HEK293 (cell line): ENCODE measurements around the gene XIRP1.

Experiments used
- GLIS2 ChIP-seq: fragments of 450-650 bp; formaldehyde crosslinking; IDR thresholded peaks from 2 replicates; pipeline ENCODE4 v1.5.1; 2016; ENCODE audit warnings: missing biosample characterization, missing genetic modification characterization
- KLF8 ChIP-seq: fragments of 450-650 bp; formaldehyde crosslinking; IDR thresholded peaks from 2 replicates; pipeline ENCODE4 v1.5.1; 2016; ENCODE audit warnings: missing biosample characterization, missing genetic modification characterization
- RBAK ChIP-seq: fragments of 450-650 bp; formaldehyde crosslinking; IDR thresholded peaks from 2 replicates; pipeline ENCODE4 v1.5.1; 2016; ENCODE audit warnings: missing biosample characterization, missing genetic modification characterization
- SCRT1 ChIP-seq: fragments of 450-650 bp; formaldehyde crosslinking; IDR thresholded peaks from 2 replicates; pipeline ENCODE4 v1.5.1; 2016; ENCODE audit warnings: missing biosample characterization, missing genetic modification characterization, borderline replicate concordance
- ZBTB17 ChIP-seq: fragments of 450-650 bp; formaldehyde crosslinking; IDR thresholded peaks from 2 replicates; pipeline ENCODE4 v1.5.1; 2016; ENCODE audit warnings: missing biosample characterization, missing genetic modification characterization
- ZBTB8A ChIP-seq: fragments of 450-650 bp; formaldehyde crosslinking; IDR thresholded peaks from 2 replicates; pipeline ENCODE4 v1.5.1; 2016; ENCODE audit warnings: missing biosample characterization, missing genetic modification characterization
- ZEB2 ChIP-seq: fragments of 450-650 bp; formaldehyde crosslinking; IDR thresholded peaks from 2 replicates; pipeline ENCODE4 v1.5.1; 2016; ENCODE audit warnings: missing biosample characterization, missing genetic modification characterization
- ZNF19 ChIP-seq: fragments of 450-650 bp; formaldehyde crosslinking; IDR thresholded peaks from 2 replicates; pipeline ENCODE4; 2016; ENCODE audit warnings: missing biosample characterization, missing genetic modification characterization, low read depth
- ZNF214 ChIP-seq: fragments of 450-650 bp; formaldehyde crosslinking; IDR thresholded peaks from 2 replicates; pipeline ENCODE4 v1.5.1; 2017; ENCODE audit warnings: missing biosample characterization, mild to moderate bottlenecking, missing genetic modification characterization, borderline replicate concordance
- ZNF239 ChIP-seq: fragments of 450-650 bp; formaldehyde crosslinking; IDR thresholded peaks from 2 replicates; pipeline ENCODE4 v1.5.1; 2016; ENCODE audit warnings: missing biosample characterization, missing genetic modification characterization
- ZNF394 ChIP-seq: fragments of 450-650 bp; formaldehyde crosslinking; IDR thresholded peaks from 2 replicates; pipeline ENCODE4 v1.5.1; 2016; ENCODE audit warnings: missing biosample characterization, missing genetic modification characterization, mild to moderate bottlenecking, moderate library complexity, borderline replicate concordance
- ZNF48 ChIP-seq: fragments of 450-650 bp; formaldehyde crosslinking; IDR thresholded peaks from 2 replicates; pipeline ENCODE4 v1.5.1; 2016; ENCODE audit warnings: missing biosample characterization, missing genetic modification characterization
- ZNF510 ChIP-seq: fragments of 450-650 bp; formaldehyde crosslinking; IDR thresholded peaks from 2 replicates; pipeline ENCODE4 v1.5.1; 2018; ENCODE audit warnings: mild to moderate bottlenecking, missing genetic modification characterization, missing biosample characterization; ENCODE audit not compliant: insufficient replicate concordance
- ZNF548 ChIP-seq: fragments of 450-650 bp; formaldehyde crosslinking; IDR thresholded peaks from 2 replicates; pipeline ENCODE4 v1.5.1; 2016; ENCODE audit warnings: missing biosample characterization, missing genetic modification characterization
- ZNF549 ChIP-seq: fragments of 450-650 bp; IDR thresholded peaks from 2 replicates; pipeline ENCODE4 v1.5.1; 2018; ENCODE audit warnings: missing biosample characterization, missing genetic modification characterization, mild to moderate bottlenecking, inconsistent platforms, moderate library complexity
- ZNF600 ChIP-seq: fragments of 450-650 bp; formaldehyde crosslinking; IDR thresholded peaks from 2 replicates; pipeline ENCODE4 v1.5.1; 2016; ENCODE audit warnings: missing biosample characterization, missing genetic modification characterization
- ZNF626 ChIP-seq: fragments of 450-650 bp; sonication (Bioruptor Pico); formaldehyde crosslinking; IDR thresholded peaks from 2 replicates; pipeline ENCODE4 v1.5.1; 2018; ENCODE audit warnings: missing biosample characterization, missing genetic modification characterization, inconsistent platforms
- ZNF747 ChIP-seq: fragments of 450-650 bp; formaldehyde crosslinking; IDR thresholded peaks from 2 replicates; pipeline ENCODE4 v1.5.1; 2016; ENCODE audit warnings: missing biosample characterization, missing genetic modification characterization
- ZNF777 ChIP-seq: fragments of 450-650 bp; formaldehyde crosslinking; IDR thresholded peaks from 2 replicates; pipeline ENCODE4 v1.5.1; 2017; ENCODE audit warnings: missing biosample characterization, missing genetic modification characterization, borderline replicate concordance
- ZNF785 ChIP-seq: fragments of 450-650 bp; formaldehyde crosslinking; IDR thresholded peaks from 2 replicates; pipeline ENCODE4 v1.5.1; 2016; ENCODE audit warnings: missing biosample characterization, missing genetic modification characterization
- TF ChIP-seq, protein P1 (sequence below): fragments of 450-650 bp; formaldehyde crosslinking; IDR thresholded peaks from 2 replicates; pipeline ENCODE4 v1.5.1; 2016; ENCODE audit warnings: missing biosample characterization, missing genetic modification characterization, low read depth
- TF ChIP-seq, protein P2 (sequence below): fragments of 450-650 bp; formaldehyde crosslinking; IDR thresholded peaks from 2 replicates; pipeline ENCODE4; 2016; ENCODE audit warnings: missing biosample characterization, missing genetic modification characterization
- TF ChIP-seq, protein P3 (sequence below): fragments of 450-650 bp; formaldehyde crosslinking; IDR thresholded peaks from 2 replicates; pipeline ENCODE4 v1.5.1; 2017; ENCODE audit warnings: missing biosample characterization, missing genetic modification characterization
- TF ChIP-seq, protein P4 (sequence below): fragments of 450-650 bp; formaldehyde crosslinking; IDR thresholded peaks from 2 replicates; pipeline ENCODE4 v1.5.1; 2016; ENCODE audit warnings: missing biosample characterization, missing genetic modification characterization
- TF ChIP-seq, protein P5 (sequence below): fragments of 450-650 bp; formaldehyde crosslinking; optimal IDR thresholded peaks from 2 replicates; pipeline ENCODE3; 2016; ENCODE audit warnings: missing biosample characterization, mild to moderate bottlenecking, missing genetic modification characterization
- TF ChIP-seq, protein P6 (sequence below): fragments of 450-650 bp; formaldehyde crosslinking; conservative IDR thresholded peaks from 2 replicates; pipeline ENCODE4 v1.5.1; 2016; ENCODE audit warnings: low read depth, missing biosample characterization, missing genetic modification characterization

The XIRP1 gene

DNA sequence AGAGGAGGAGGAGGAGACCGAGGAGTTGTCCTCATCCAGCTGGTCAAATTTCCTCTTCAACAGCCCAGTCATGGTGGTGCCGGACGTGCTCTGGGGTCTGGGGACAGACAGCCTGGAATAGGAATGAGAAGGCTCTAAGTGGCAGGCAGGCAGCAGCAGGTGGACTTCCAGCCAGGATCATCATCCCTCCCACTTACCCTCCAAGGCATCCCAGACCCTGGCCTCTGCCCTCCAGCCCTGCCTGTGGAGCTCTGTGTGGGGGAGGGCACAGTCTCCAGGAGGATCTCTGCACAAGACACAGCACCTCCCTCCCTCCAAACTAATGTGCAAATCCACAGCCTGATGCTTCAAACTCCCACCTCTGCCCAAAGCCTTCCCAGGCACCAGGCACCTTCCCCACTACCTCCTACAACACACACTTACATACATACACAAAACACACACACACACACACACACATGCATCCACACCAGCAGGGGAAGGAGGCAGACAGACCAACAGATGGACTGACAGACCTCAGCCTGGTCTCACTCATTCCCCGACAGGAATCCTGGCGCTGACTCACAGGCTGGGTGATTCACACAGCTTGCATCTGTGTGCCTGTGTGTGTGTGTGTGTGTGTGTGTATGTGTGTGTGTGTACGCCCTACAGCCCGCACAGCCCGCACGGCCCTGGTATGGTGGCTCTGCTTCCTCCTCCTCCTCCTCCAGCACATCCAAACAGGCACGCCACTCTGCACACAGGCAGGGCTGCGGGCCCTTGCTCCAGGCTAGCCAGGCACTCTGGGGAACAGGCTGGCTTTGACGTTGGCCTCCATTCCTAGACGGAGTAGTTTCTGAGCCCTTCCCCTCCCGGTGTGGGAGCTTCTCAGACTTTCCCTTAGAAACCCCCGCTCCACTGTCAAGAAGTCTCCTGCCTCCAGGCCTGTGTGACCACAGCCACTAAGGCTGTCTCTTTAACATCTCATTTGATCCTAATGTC, 45.5 kb downstream of the XIRP1 start (continued):
- no peak for TF ChIP-seq ZNF214
- no peak for TF ChIP-seq ZNF510
- TF ChIP-seq, protein P1, sequence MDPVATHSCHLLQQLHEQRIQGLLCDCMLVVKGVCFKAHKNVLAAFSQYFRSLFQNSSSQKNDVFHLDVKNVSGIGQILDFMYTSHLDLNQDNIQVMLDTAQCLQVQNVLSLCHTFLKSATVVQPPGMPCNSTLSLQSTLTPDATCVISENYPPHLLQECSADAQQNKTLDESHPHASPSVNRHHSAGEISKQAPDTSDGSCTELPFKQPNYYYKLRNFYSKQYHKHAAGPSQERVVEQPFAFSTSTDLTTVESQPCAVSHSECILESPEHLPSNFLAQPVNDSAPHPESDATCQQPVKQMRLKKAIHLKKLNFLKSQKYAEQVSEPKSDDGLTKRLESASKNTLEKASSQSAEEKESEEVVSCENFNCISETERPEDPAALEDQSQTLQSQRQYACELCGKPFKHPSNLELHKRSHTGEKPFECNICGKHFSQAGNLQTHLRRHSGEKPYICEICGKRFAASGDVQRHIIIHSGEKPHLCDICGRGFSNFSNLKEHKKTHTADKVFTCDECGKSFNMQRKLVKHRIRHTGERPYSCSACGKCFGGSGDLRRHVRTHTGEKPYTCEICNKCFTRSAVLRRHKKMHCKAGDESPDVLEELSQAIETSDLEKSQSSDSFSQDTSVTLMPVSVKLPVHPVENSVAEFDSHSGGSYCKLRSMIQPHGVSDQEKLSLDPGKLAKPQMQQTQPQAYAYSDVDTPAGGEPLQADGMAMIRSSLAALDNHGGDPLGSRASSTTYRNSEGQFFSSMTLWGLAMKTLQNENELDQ (tag by site-specific recombination) = no peak
- TF ChIP-seq, protein P2, sequence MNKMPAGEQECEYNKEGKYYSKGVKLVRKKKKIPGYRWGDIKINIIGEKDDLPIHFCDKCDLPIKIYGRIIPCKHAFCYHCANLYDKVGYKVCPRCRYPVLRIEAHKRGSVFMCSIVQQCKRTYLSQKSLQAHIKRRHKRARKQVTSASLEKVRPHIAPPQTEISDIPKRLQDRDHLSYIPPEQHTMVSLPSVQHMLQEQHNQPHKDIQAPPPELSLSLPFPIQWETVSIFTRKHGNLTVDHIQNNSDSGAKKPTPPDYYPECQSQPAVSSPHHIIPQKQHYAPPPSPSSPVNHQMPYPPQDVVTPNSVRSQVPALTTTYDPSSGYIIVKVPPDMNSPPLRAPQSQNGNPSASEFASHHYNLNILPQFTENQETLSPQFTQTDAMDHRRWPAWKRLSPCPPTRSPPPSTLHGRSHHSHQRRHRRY (tag by site-specific recombination) = no peak
- TF ChIP-seq RBAK = 0 out of 2 replicates have a peak, but pooled peaks have one; percentile 10
- TF ChIP-seq ZNF548 (tag by site-specific recombination) = no peak
- TF ChIP-seq ZNF394 (tag by site-specific recombination) = peak; percentile 53; the same call in 1 of the 2 replicates
- peak; percentile 83 for TF ChIP-seq ZNF600 (tag by site-specific recombination)
- TF ChIP-seq ZBTB8A (tag by site-specific recombination) = peak; percentile 32
- TF ChIP-seq ZNF239 = no peak
- TF ChIP-seq, protein P3, sequence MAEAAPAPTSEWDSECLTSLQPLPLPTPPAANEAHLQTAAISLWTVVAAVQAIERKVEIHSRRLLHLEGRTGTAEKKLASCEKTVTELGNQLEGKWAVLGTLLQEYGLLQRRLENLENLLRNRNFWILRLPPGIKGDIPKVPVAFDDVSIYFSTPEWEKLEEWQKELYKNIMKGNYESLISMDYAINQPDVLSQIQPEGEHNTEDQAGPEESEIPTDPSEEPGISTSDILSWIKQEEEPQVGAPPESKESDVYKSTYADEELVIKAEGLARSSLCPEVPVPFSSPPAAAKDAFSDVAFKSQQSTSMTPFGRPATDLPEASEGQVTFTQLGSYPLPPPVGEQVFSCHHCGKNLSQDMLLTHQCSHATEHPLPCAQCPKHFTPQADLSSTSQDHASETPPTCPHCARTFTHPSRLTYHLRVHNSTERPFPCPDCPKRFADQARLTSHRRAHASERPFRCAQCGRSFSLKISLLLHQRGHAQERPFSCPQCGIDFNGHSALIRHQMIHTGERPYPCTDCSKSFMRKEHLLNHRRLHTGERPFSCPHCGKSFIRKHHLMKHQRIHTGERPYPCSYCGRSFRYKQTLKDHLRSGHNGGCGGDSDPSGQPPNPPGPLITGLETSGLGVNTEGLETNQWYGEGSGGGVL (tag by site-specific recombination) = peak; percentile 90
- TF ChIP-seq GLIS2 (tag by site-specific recombination) = no peak; the same call in 1 of the 2 replicates
- no peak for TF ChIP-seq ZNF19 (tag by site-specific recombination)
- TF ChIP-seq ZNF785 (tag by site-specific recombination) = no peak
- peak; percentile 32; the same call in 1 of the 2 replicates for TF ChIP-seq KLF8 (tag by site-specific recombination)
- peak; percentile 40; the same call in 1 of the 2 replicates for TF ChIP-seq ZBTB17
- no peak for TF ChIP-seq ZNF549 (tag by site-specific recombination)
- TF ChIP-seq, protein P4, sequence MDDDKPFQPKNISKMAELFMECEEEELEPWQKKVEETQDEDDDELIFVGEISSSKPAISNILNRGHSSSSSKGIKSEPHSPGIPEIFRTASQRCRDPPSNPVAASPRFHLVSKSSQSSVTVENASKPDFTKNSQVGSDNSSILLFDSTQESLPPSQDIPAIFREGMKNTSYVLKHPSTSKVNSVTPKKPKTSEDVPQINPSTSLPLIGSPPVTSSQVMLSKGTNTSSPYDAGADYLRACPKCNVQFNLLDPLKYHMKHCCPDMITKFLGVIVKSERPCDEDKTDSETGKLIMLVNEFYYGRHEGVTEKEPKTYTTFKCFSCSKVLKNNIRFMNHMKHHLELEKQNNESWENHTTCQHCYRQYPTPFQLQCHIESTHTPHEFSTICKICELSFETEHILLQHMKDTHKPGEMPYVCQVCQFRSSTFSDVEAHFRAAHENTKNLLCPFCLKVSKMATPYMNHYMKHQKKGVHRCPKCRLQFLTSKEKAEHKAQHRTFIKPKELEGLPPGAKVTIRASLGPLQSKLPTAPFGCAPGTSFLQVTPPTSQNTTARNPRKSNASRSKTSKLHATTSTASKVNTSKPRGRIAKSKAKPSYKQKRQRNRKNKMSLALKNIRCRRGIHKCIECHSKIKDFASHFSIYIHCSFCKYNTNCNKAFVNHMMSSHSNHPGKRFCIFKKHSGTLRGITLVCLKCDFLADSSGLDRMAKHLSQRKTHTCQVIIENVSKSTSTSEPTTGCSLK (tag by site-specific recombination) = no peak
- peak; percentile 56 for TF ChIP-seq ZEB2 (tag by site-specific recombination)
- TF ChIP-seq, protein P5, sequence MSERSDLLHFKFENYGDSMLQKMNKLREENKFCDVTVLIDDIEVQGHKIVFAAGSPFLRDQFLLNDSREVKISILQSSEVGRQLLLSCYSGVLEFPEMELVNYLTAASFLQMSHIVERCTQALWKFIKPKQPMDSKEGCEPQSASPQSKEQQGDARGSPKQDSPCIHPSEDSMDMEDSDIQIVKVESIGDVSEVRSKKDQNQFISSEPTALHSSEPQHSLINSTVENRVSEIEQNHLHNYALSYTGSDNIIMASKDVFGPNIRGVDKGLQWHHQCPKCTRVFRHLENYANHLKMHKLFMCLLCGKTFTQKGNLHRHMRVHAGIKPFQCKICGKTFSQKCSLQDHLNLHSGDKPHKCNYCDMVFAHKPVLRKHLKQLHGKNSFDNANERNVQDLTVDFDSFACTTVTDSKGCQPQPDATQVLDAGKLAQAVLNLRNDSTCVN (tag by site-specific recombination) = no peak
- no peak for TF ChIP-seq ZNF48 (tag by site-specific recombination)
- TF ChIP-seq ZNF626 (tag by site-specific recombination) = no peak
- TF ChIP-seq ZNF777 = no peak
- no peak for TF ChIP-seq ZNF747 (tag by site-specific recombination)
- peak; percentile 15; the same call in 1 of the 2 replicates for TF ChIP-seq SCRT1 (tag by site-specific recombination)
- TF ChIP-seq, protein P6, sequence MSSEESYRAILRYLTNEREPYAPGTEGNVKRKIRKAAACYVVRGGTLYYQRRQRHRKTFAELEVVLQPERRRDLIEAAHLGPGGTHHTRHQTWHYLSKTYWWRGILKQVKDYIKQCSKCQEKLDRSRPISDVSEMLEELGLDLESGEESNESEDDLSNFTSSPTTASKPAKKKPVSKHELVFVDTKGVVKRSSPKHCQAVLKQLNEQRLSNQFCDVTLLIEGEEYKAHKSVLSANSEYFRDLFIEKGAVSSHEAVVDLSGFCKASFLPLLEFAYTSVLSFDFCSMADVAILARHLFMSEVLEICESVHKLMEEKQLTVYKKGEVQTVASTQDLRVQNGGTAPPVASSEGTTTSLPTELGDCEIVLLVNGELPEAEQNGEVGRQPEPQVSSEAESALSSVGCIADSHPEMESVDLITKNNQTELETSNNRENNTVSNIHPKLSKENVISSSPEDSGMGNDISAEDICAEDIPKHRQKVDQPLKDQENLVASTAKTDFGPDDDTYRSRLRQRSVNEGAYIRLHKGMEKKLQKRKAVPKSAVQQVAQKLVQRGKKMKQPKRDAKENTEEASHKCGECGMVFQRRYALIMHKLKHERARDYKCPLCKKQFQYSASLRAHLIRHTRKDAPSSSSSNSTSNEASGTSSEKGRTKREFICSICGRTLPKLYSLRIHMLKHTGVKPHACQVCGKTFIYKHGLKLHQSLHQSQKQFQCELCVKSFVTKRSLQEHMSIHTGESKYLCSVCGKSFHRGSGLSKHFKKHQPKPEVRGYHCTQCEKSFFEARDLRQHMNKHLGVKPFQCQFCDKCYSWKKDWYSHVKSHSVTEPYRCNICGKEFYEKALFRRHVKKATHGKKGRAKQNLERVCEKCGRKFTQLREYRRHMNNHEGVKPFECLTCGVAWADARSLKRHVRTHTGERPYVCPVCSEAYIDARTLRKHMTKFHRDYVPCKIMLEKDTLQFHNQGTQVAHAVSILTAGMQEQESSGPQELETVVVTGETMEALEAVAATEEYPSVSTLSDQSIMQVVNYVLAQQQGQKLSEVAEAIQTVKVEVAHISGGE = no peak
